Upper lobe of left lung (tissue), 4 donors: ENCODE data around the gene PBOV1.

ENCODE experiments used
- EP300 ChIP-seq, 4 donors: sonication (generic); formaldehyde crosslinking; IDR thresholded peaks; one replicate each; pipeline ENCODE4 v1.5.1; 2017; ENCODE audit warnings: antibody characterized with exemption in 4 of 4, control low read depth in 2 of 4
- POLR2A ChIP-seq, 4 donors: fragments of 450-650 bp; IDR thresholded peaks; one replicate each; pipeline ENCODE4 v1.5.1; 2016 to 2017; ENCODE audit warnings: antibody characterized with exemption in 4 of 4, mild to moderate bottlenecking in 2 of 4
- POLR2AphosphoS5 ChIP-seq, 2 donors: sonication (generic); formaldehyde crosslinking; IDR thresholded peaks; one replicate each; pipeline ENCODE4 v1.5.1; 2017; ENCODE audit warnings: antibody characterized with exemption in 2 of 2
- TF ChIP-seq, protein P1 (sequence below), 6 experiments: fragments of 450-650 bp in 4 of 6; fragments of 200-600 bp in 2 of 6; sonication (generic) in 2 of 6; IDR thresholded peaks; one replicate each; pipeline ENCODE4 v1.5.1; 2016 to 2019; ENCODE audit warnings: antibody characterized with exemption in 6 of 6

DNA sequence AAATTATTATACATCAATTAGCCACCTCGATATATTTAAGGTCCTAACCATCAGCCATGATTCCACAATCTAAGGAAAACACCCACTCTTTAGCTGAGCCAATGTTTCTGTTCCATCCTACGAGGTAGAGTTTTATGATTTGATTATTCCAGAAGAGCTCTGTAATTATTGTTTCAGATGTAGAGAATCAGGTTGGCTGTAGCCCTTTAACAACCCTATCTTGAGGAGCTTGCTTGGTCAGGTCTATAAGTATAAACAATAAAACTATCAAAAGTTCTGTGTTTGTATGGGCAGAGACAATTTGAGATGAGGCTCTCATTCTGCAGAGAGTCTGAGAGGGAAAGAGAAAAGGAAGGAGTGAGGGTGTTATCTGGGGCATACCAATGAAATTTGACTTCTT, at the start of gene PBOV1:
- TF ChIP-seq POLR2AphosphoS5 (IDR thresholded peaks at IDR 0.05), result no peak
- TF ChIP-seq, protein P1, sequence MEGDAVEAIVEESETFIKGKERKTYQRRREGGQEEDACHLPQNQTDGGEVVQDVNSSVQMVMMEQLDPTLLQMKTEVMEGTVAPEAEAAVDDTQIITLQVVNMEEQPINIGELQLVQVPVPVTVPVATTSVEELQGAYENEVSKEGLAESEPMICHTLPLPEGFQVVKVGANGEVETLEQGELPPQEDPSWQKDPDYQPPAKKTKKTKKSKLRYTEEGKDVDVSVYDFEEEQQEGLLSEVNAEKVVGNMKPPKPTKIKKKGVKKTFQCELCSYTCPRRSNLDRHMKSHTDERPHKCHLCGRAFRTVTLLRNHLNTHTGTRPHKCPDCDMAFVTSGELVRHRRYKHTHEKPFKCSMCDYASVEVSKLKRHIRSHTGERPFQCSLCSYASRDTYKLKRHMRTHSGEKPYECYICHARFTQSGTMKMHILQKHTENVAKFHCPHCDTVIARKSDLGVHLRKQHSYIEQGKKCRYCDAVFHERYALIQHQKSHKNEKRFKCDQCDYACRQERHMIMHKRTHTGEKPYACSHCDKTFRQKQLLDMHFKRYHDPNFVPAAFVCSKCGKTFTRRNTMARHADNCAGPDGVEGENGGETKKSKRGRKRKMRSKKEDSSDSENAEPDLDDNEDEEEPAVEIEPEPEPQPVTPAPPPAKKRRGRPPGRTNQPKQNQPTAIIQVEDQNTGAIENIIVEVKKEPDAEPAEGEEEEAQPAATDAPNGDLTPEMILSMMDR (IDR thresholded peaks at IDR 0.05), result no peak
- no peak for TF ChIP-seq POLR2A (IDR thresholded peaks at IDR 0.05)
- TF ChIP-seq EP300 (IDR thresholded peaks at IDR 0.05), result no peak
